OCI-LY1 (cell line): ENCODE measurements around the gene DOCK3.
"Not testable (repeated sequence)": the region's sequence is repeated elsewhere in the genome, so short reads cannot be mapped to it uniquely, and the experiment has no call there.

Source experiments
- H2AFZ ChIP-seq: fragments of 200-600 bp; sonication (generic), shearing (Covaris generic); 2 replicates; pipeline ENCODE4 v1.6.0; 2014; ENCODE audit warnings: antibody characterized with exemption, mild to moderate bottlenecking, low read length
- H3F3A ChIP-seq: fragments of 200-600 bp; sonication (generic), shearing (Covaris generic); 2 replicates; pipeline ENCODE4 v1.6.0; 2014; ENCODE audit warnings: mild to moderate bottlenecking, antibody characterized with exemption, low read length, moderate library complexity; ENCODE audit not compliant: insufficient read depth
- H3K27ac ChIP-seq: fragments of 200-600 bp; sonication (generic); 2 replicates; pipeline ENCODE4 v1.5.1; 2014; ENCODE audit warnings: low read length, mixed run types, mild to moderate bottlenecking, low read depth; ENCODE audit not compliant: poor library complexity, severe bottlenecking
- H3K27me3 ChIP-seq: fragments of 200-600 bp; sonication (generic); 2 replicates; pipeline ENCODE4 v1.6.0; 2014; ENCODE audit warnings: antibody characterized with exemption, mild to moderate bottlenecking, low read length, moderate library complexity; ENCODE audit not compliant: insufficient read depth
- H3K36me3 ChIP-seq: fragments of 200-600 bp; sonication (generic); 2 replicates; pipeline ENCODE4 v1.6.1; 2014; ENCODE audit warnings: mild to moderate bottlenecking, antibody characterized with exemption, low read length, moderate library complexity, mixed read lengths; ENCODE audit not compliant: insufficient read depth
- H3K4me1 ChIP-seq: fragments of 200-600 bp; sonication (generic); 2 replicates; pipeline ENCODE4 v1.5.1; 2014; ENCODE audit warnings: mild to moderate bottlenecking, low read length, moderate library complexity; ENCODE audit not compliant: insufficient read depth, severe bottlenecking
- H3K4me2 ChIP-seq: fragments of 200-600 bp; sonication (generic), shearing (Covaris generic); 2 replicates; pipeline ENCODE4 v1.6.1; 2014; ENCODE audit warnings: low read length
- H3K4me3 ChIP-seq: fragments of 200-600 bp; sonication (generic); 2 replicates; pipeline ENCODE4 v1.5.1; 2014; ENCODE audit warnings: low read length, low read depth, mild to moderate bottlenecking, mixed read lengths; ENCODE audit not compliant: poor library complexity, severe bottlenecking
- H3K79me2 ChIP-seq: fragments of 200-600 bp; shearing (Covaris generic); 2 replicates; pipeline ENCODE4 v1.6.1; 2016; ENCODE audit warnings: mixed run types, low read length, mixed read lengths; ENCODE audit not compliant: insufficient read depth
- H3K9ac ChIP-seq: fragments of 200-600 bp; sonication (generic), shearing (Covaris generic); 2 replicates; pipeline ENCODE4 v1.6.1; 2014; ENCODE audit warnings: mild to moderate bottlenecking, low read length, mixed read lengths
- H3K9me2 ChIP-seq: fragments of 200-600 bp; sonication (generic), shearing (Covaris generic); 2 replicates; pipeline ENCODE4 v1.6.1; 2014; ENCODE audit warnings: low read depth, mild to moderate bottlenecking, low read length, mixed read lengths
- H3K9me3 ChIP-seq: fragments of 200-600 bp; shearing (Covaris generic); 2 replicates; pipeline ENCODE4 v1.6.1; 2014; ENCODE audit warnings: low read length, mixed read lengths
- H4K20me1 ChIP-seq: fragments of 200-600 bp; sonication (generic), shearing (Covaris generic); 2 replicates; pipeline ENCODE4 v1.6.0; 2016; ENCODE audit warnings: mild to moderate bottlenecking, low read length; ENCODE audit not compliant: insufficient read depth
- EZH2 ChIP-seq: fragments of 200-600 bp; sonication (generic), shearing (Covaris generic); IDR thresholded peaks from 2 replicates; pipeline ENCODE4 v1.8.0; 2017; ENCODE audit warnings: borderline replicate concordance, mixed run types, mild to moderate bottlenecking, antibody characterized with exemption, low read length, moderate library complexity, mixed read lengths
- TF ChIP-seq, protein P1 (sequence below): fragments of 200-600 bp; sonication (generic), shearing (Covaris generic); IDR thresholded peaks from 2 replicates; pipeline ENCODE4 v1.5.1; 2017; ENCODE audit warnings: mild to moderate bottlenecking, antibody characterized with exemption, low read length, moderate library complexity, mixed read lengths

The DOCK3 gene

GRCh38 chr3:50676031-50676705 is 1.4 kb downstream of the DOCK3 start:
- peaks cover 5% of the 10 kb centered on the region for H3K4me1 ChIP-seq
- no peak overlapping the region for H3K4me2 ChIP-seq
- no peak overlapping the region for H2AFZ ChIP-seq
- H3K79me2 ChIP-seq = no peaks in the 10 kb centered on the region
- H3F3A ChIP-seq = no peaks in the 10 kb centered on the region
- no peak overlapping the region for H3K9ac ChIP-seq
- TF ChIP-seq EZH2 = no peak
- TF ChIP-seq, protein P1, sequence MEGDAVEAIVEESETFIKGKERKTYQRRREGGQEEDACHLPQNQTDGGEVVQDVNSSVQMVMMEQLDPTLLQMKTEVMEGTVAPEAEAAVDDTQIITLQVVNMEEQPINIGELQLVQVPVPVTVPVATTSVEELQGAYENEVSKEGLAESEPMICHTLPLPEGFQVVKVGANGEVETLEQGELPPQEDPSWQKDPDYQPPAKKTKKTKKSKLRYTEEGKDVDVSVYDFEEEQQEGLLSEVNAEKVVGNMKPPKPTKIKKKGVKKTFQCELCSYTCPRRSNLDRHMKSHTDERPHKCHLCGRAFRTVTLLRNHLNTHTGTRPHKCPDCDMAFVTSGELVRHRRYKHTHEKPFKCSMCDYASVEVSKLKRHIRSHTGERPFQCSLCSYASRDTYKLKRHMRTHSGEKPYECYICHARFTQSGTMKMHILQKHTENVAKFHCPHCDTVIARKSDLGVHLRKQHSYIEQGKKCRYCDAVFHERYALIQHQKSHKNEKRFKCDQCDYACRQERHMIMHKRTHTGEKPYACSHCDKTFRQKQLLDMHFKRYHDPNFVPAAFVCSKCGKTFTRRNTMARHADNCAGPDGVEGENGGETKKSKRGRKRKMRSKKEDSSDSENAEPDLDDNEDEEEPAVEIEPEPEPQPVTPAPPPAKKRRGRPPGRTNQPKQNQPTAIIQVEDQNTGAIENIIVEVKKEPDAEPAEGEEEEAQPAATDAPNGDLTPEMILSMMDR = no peak
- no peak overlapping the region for H3K4me3 ChIP-seq
- no peak overlapping the region for H3K27ac ChIP-seq
- no peaks in the 10 kb centered on the region for H3K27me3 ChIP-seq
- no peaks in the 10 kb centered on the region for H3K9me2 ChIP-seq
- no peaks in the 10 kb centered on the region for H4K20me1 ChIP-seq
- H3K9me3 ChIP-seq = no peaks in the 10 kb centered on the region
- H3K36me3 ChIP-seq = no peaks in the 10 kb centered on the region

GRCh38 chr3:50687127-50687751 is 12.5 kb downstream of the DOCK3 start:
- Histone ChIP-seq H3K4me2 (no peak overlapping the region), H3K9me3 (no peaks in the 10 kb centered on the region), H3K36me3 (no peaks in the 10 kb centered on the region), H3K4me3 (no peak overlapping the region), H3F3A (no peaks in the 10 kb centered on the region), H3K9me2 (no peaks in the 10 kb centered on the region), H3K27me3 (no peaks in the 10 kb centered on the region), H4K20me1 (no peaks in the 10 kb centered on the region), H3K9ac (no peak overlapping the region), H2AFZ (no peak overlapping the region), H3K79me2 (no peaks in the 10 kb centered on the region), H3K4me1 (no peaks in the 10 kb centered on the region), H3K27ac (no peak overlapping the region)
- TF ChIP-seq EZH2 = no peak
- TF ChIP-seq, protein P1 = no peak

DNA sequence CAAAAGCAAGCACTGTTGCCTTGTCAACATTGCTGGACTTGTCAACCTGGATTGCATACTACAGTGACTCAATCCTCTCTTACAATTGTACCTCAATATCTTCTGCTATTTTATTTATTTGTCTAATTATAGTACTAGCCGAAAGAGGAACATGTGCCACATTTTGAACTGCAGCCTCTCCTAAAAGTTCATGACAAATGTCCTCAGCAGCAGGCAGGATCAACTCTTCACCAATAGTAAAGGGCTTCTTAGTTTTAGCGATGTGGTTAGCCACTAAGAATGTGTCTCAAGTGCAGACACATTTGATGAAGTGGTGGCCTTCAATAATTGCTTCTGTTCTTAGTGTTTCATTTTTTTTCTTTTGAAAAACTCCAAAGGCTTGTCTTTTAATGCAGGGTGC is 13.2 kb downstream of the DOCK3 start:
- Histone ChIP-seq H3K9ac (no peak overlapping the region), H3K27ac (no peak overlapping the region), H4K20me1 (no peaks in the 10 kb centered on the region), H3K27me3 (no peaks in the 10 kb centered on the region), H3K79me2 (no peaks in the 10 kb centered on the region), H3K9me2 (no peaks in the 10 kb centered on the region), H2AFZ (no peak overlapping the region), H3K4me3 (no peak overlapping the region), H3F3A (no peaks in the 10 kb centered on the region), H3K9me3 (no peaks in the 10 kb centered on the region), H3K36me3 (no peaks in the 10 kb centered on the region), H3K4me1 (no peaks in the 10 kb centered on the region), H3K4me2 (no peak overlapping the region)
- TF ChIP-seq, protein P1 = no peak
- TF ChIP-seq EZH2 = no peak

DNA sequence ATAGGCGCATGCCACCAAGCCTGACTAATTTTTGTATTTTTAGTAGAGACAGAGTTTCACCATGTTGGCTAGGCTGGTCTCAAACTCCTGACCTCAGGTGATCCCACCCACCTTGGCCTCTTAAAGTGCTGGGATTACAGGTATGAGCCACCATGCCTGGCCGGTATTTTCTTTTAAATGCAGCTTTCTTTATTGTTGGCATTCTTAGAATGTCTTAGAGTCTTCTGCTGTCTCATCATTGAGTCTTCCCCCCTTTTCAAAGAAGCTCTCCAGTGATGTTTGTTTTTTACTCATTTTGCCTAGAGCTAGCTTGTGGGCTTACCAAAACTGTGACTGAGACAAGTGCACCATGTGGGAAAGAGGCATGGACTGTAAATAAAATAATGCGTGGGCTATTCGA is 13.9 kb downstream of the DOCK3 start:
- H3K9me3 ChIP-seq, H4K20me1 ChIP-seq, H3K9ac ChIP-seq, H3K79me2 ChIP-seq, H3K27ac ChIP-seq, H3K4me2 ChIP-seq, H3K4me3 ChIP-seq, H2AFZ ChIP-seq, H3F3A ChIP-seq, H3K9me2 ChIP-seq, H3K27me3 ChIP-seq, H3K4me1 ChIP-seq, H3K36me3 ChIP-seq: not testable (repeated sequence)
